Astrocyte (in vitro differentiated cells and primary cell): ENCODE results near the gene CCDC187. TPM values are rescaled to one million over a fixed set of nuclear protein-coding genes. Genes with fewer than 3 reads are reported as not detected.

Experiments
- DNase-seq: peaks from one replicate; pipeline ENCODE4 v3.0.0-alpha.2; 2010; ENCODE audit warnings: low read depth
- FAIRE-seq: peaks from 2 replicates; lab custom pipeline; 2011; peaks lifted over from hg19 to GRCh38; lab: Jason Lieb, UNC
- H2AFZ ChIP-seq: 2 replicates; pipeline ENCODE4 v1.6.0; 2012; ENCODE audit warnings: low read depth, low read length, inconsistent platforms
- H3K27ac ChIP-seq: 2 replicates; pipeline ENCODE4 v1.5.1; 2011; ENCODE audit warnings: low read depth, low read length, inconsistent platforms
- H3K27me3 ChIP-seq: 2 replicates; pipeline ENCODE4 v1.6.0; 2011; ENCODE audit warnings: low read length, inconsistent platforms; ENCODE audit not compliant: insufficient read depth
- H3K36me3 ChIP-seq: 2 replicates; pipeline ENCODE4 v1.5.1; 2011; ENCODE audit warnings: low read length, inconsistent platforms; ENCODE audit not compliant: insufficient read depth
- H3K4me1 ChIP-seq: 2 replicates; pipeline ENCODE4 v1.5.1; 2011; ENCODE audit warnings: low read length, inconsistent platforms; ENCODE audit not compliant: insufficient read depth
- H3K4me2 ChIP-seq: 2 replicates; pipeline ENCODE4 v1.6.0; 2012; ENCODE audit warnings: low read length, inconsistent platforms
- H3K4me3 ChIP-seq: 2 replicates; pipeline ENCODE4 v1.5.1; 2011; ENCODE audit warnings: low read depth, mild to moderate bottlenecking, low read length, inconsistent platforms; ENCODE audit not compliant: insufficient read depth
- H3K79me2 ChIP-seq: 2 replicates; pipeline ENCODE4 v1.6.0; 2012; ENCODE audit warnings: mild to moderate bottlenecking, low read length, inconsistent platforms; ENCODE audit not compliant: insufficient read depth
- H3K9ac ChIP-seq: 2 replicates; pipeline ENCODE4 v1.6.0; 2012; ENCODE audit warnings: mild to moderate bottlenecking, low read length, inconsistent platforms
- H3K9me3 ChIP-seq: 2 replicates; pipeline ENCODE4 v1.5.1; 2012; ENCODE audit warnings: low read depth, mild to moderate bottlenecking, low read length, inconsistent platforms; ENCODE audit not compliant: insufficient read depth
- H4K20me1 ChIP-seq: 2 replicates; pipeline ENCODE4 v1.6.0; 2012; ENCODE audit warnings: low read length, inconsistent platforms; ENCODE audit not compliant: insufficient read depth
- H3K27ac Mint-ChIP-seq: one replicate; pipeline ENCODE4 v1.8.0; 2021; ENCODE audit warnings: mild to moderate bottlenecking, mixed read lengths; ENCODE audit not compliant: unreplicated experiment
- H3K27me3 Mint-ChIP-seq: one replicate; pipeline ENCODE4 v1.8.0; 2021; ENCODE audit warnings: low read depth, mixed read lengths; ENCODE audit not compliant: unreplicated experiment
- H3K36me3 Mint-ChIP-seq: one replicate; pipeline ENCODE4 v1.8.0; 2021; ENCODE audit warnings: low read depth, mixed read lengths; ENCODE audit not compliant: unreplicated experiment
- H3K4me1 Mint-ChIP-seq: one replicate; pipeline ENCODE4 v1.8.0; 2021; ENCODE audit warnings: low read depth, mixed read lengths; ENCODE audit not compliant: unreplicated experiment
- H3K4me3 Mint-ChIP-seq: one replicate; pipeline ENCODE4 v1.8.0; 2021; ENCODE audit warnings: mild to moderate bottlenecking, moderate library complexity, mixed read lengths; ENCODE audit not compliant: unreplicated experiment
- H3K9me3 Mint-ChIP-seq: one replicate; pipeline ENCODE4 v1.8.0; 2021; ENCODE audit warnings: mild to moderate bottlenecking, mixed read lengths; ENCODE audit not compliant: unreplicated experiment
- EZH2 ChIP-seq: IDR thresholded peaks from 2 replicates; pipeline ENCODE4 v1.6.1; 2012; ENCODE audit warnings: mild to moderate bottlenecking, low read length, inconsistent platforms; ENCODE audit not compliant: insufficient read depth
- total RNA-seq: library from RNA; stranded (reverse); gene quantifications from 2 replicates; pipeline ENCODE4 v1.2.1, GENCODE V29; 2021
- TF ChIP-seq, protein P1 (sequence below): IDR thresholded peaks from 2 replicates; pipeline ENCODE4 v1.5.1; 2011; ENCODE audit warnings: low read depth, mild to moderate bottlenecking, inconsistent platforms, low read length, moderate library complexity; ENCODE audit not compliant: insufficient read depth

Gene CCDC187
- total RNA-seq, 1 donor from 2014 or later, result 0.09 TPM

- H3K4me1 ChIP-seq, result no peaks in the 10 kb centered on the region
- H3K36me3 ChIP-seq, result no peaks in the 10 kb centered on the region
- H3K27ac ChIP-seq, result no peak overlapping the region
- DNase-seq (no peak), FAIRE-seq (no peak)
- H3K4me2 ChIP-seq, result no peak overlapping the region
- no peak overlapping the region for H3K4me3 Mint-ChIP-seq
- H3K4me1 Mint-ChIP-seq, result no peaks in the 10 kb centered on the region
- no peak overlapping the region for H2AFZ ChIP-seq
- H3K9me3 ChIP-seq, result no peaks in the 10 kb centered on the region
- no peaks in the 10 kb centered on the region for H3K9me3 Mint-ChIP-seq
- peaks cover 13% of the 10 kb centered on the region for H3K27me3 ChIP-seq
- no peak for TF ChIP-seq EZH2
- TF ChIP-seq, protein P1, sequence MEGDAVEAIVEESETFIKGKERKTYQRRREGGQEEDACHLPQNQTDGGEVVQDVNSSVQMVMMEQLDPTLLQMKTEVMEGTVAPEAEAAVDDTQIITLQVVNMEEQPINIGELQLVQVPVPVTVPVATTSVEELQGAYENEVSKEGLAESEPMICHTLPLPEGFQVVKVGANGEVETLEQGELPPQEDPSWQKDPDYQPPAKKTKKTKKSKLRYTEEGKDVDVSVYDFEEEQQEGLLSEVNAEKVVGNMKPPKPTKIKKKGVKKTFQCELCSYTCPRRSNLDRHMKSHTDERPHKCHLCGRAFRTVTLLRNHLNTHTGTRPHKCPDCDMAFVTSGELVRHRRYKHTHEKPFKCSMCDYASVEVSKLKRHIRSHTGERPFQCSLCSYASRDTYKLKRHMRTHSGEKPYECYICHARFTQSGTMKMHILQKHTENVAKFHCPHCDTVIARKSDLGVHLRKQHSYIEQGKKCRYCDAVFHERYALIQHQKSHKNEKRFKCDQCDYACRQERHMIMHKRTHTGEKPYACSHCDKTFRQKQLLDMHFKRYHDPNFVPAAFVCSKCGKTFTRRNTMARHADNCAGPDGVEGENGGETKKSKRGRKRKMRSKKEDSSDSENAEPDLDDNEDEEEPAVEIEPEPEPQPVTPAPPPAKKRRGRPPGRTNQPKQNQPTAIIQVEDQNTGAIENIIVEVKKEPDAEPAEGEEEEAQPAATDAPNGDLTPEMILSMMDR, result no peak
- no peaks in the 10 kb centered on the region for H3K36me3 Mint-ChIP-seq
- H3K4me3 ChIP-seq, result no peak overlapping the region
- no peaks in the 10 kb centered on the region for H3K79me2 ChIP-seq
- no peaks in the 10 kb centered on the region for H4K20me1 ChIP-seq
- peaks cover 23% of the 10 kb centered on the region for H3K27me3 Mint-ChIP-seq
- H3K27ac Mint-ChIP-seq, result no peak overlapping the region
- H3K9ac ChIP-seq, result no peak overlapping the region
Measured at GRCh38 chr9:136297016-136297691, 6.7 kb downstream of the CCDC187 start.

- Histone ChIP-seq H2AFZ (no peak overlapping the region), H3K9ac (no peak overlapping the region), H3K79me2 (no peaks in the 10 kb centered on the region), H3K4me1 (no peaks in the 10 kb centered on the region), H3K27ac (no peak overlapping the region), H4K20me1 (no peaks in the 10 kb centered on the region), H3K4me3 (no peak overlapping the region), H3K9me3 (no peaks in the 10 kb centered on the region), H3K4me2 (no peak overlapping the region), H3K36me3 (no peaks in the 10 kb centered on the region), H3K27me3 (peaks cover 13% of the 10 kb centered on the region)
- no peak for TF ChIP-seq EZH2
- TF ChIP-seq, protein P1, result no peak
- Mint-ChIP-seq H3K36me3 (no peaks in the 10 kb centered on the region), H3K27ac (no peak overlapping the region), H3K27me3 (peaks cover 23% of the 10 kb centered on the region), H3K4me1 (no peaks in the 10 kb centered on the region), H3K9me3 (no peaks in the 10 kb centered on the region), H3K4me3 (no peak overlapping the region)
- FAIRE-seq (no peak), DNase-seq (no peak)
Measured at GRCh38 chr9:136296434-136297015, 7.4 kb downstream of the CCDC187 start.
